Endothelial cell of umbilical vein (primary cell): Measurements from ENCODE around the gene MVB12B. TPM values are rescaled to one million over a fixed set of nuclear protein-coding genes. Genes with fewer than 3 reads are reported as not detected.

Experiments
- BruUV-seq: library from RNA; stranded (reverse); fragments of 400-500 nt; replicated peaks from 2 replicates; lab custom pipeline; 2021; lab: Mats Ljungman, UMichigan
- CTCF ChIA-PET: fragments of 300-600, 350-600 bp; sonication (Branson Sonifier 250); formaldehyde crosslinking; loops from one replicate; lab custom pipeline; 2021; ENCODE audit warnings: antibody characterized with exemption, inconsistent platforms; lab: Charles Lee
- POLR2A ChIA-PET: fragments of 300-600, 350-600 bp; sonication (Branson Sonifier 250); formaldehyde crosslinking; loops from one replicate; lab custom pipeline; 2021; ENCODE audit warnings: antibody characterized with exemption, inconsistent platforms; lab: Charles Lee
- DNase-seq: peaks from one replicate; pipeline ENCODE4 v3.0.0-alpha.2; 2011; ENCODE audit warnings: low read depth, low spot score
- FAIRE-seq: peaks from 2 replicates; lab custom pipeline; 2011; peaks lifted over from hg19 to GRCh38; lab: Jason Lieb, UNC
- H2AFZ ChIP-seq: 2 replicates; pipeline ENCODE4 v1.6.0; 2012; ENCODE audit warnings: low read depth, low read length, control low read depth, inconsistent platforms
- H3K27ac ChIP-seq: 2 replicates; pipeline ENCODE4 v1.5.1; 2011; ENCODE audit warnings: low read depth, mild to moderate bottlenecking, control low read depth, low read length, moderate library complexity; ENCODE audit not compliant: insufficient read depth
- H3K27me3 ChIP-seq, 2 experiments: 2 replicates each; pipeline versions ENCODE4 v1.6.0 to v1.6.1; 2011; ENCODE audit warnings: low read length in 2 of 2, mixed read lengths in 1 of 2; ENCODE audit not compliant: control insufficient read depth in 2 of 2, insufficient read depth in 2 of 2
- H3K36me3 ChIP-seq, 2 experiments: 2 replicates in 1 of 2; 3 replicates in 1 of 2; pipeline ENCODE4 v1.5.1; 2011; ENCODE audit warnings: low read length in 2 of 2, mild to moderate bottlenecking in 1 of 2, moderate library complexity in 1 of 2; ENCODE audit not compliant: control insufficient read depth in 2 of 2, insufficient read depth in 2 of 2; ENCODE audit errors: extremely low read depth in 1 of 2
- H3K4me1 ChIP-seq: 3 replicates; pipeline ENCODE4 v1.5.1; 2011; ENCODE audit warnings: mild to moderate bottlenecking, low read length; ENCODE audit not compliant: control insufficient read depth, insufficient read depth; ENCODE audit errors: extremely low read depth
- H3K4me2 ChIP-seq: 2 replicates; pipeline ENCODE4 v1.6.1; 2011; ENCODE audit warnings: low read length, control low read depth, mixed read lengths; ENCODE audit not compliant: insufficient read depth
- H3K4me3 ChIP-seq, 3 experiments: fragments of 200-600 bp in 1 of 3; sonication (generic), shearing (Covaris generic) in 1 of 3; replicated peaks in 1 of 3; 2 replicates each; pipeline ENCODE4 v1.5.1; 2011 to 2016; ENCODE audit warnings: control low read depth in 3 of 3, low read length in 3 of 3, mild to moderate bottlenecking in 2 of 3, inconsistent platforms in 1 of 3, low read depth in 1 of 3, moderate library complexity in 1 of 3; ENCODE audit not compliant: insufficient read depth in 1 of 3
- H3K79me2 ChIP-seq: 2 replicates; pipeline ENCODE4 v1.6.0; 2012; ENCODE audit warnings: low read length, inconsistent platforms; ENCODE audit not compliant: control insufficient read depth, insufficient read depth
- H3K9ac ChIP-seq: replicated peaks from 2 replicates; pipeline ENCODE3; 2011; ENCODE audit warnings: low read length, control low read depth; ENCODE audit not compliant: insufficient read depth; ENCODE audit errors: extremely low read depth
- H3K9me1 ChIP-seq: replicated peaks from 3 replicates; pipeline ENCODE4 v1.6.0; 2011; ENCODE audit warnings: mild to moderate bottlenecking, low read length; ENCODE audit not compliant: control insufficient read depth, insufficient read depth; ENCODE audit errors: extremely low read depth
- H3K9me3 ChIP-seq: replicated peaks from 2 replicates; pipeline ENCODE4 v1.5.1; 2012; ENCODE audit warnings: low read length, inconsistent platforms; ENCODE audit not compliant: control insufficient read depth, insufficient read depth
- H4K20me1 ChIP-seq: replicated peaks from 2 replicates; pipeline ENCODE3; 2011; ENCODE audit warnings: mild to moderate bottlenecking, low read length; ENCODE audit not compliant: control insufficient read depth, insufficient read depth; ENCODE audit errors: extremely low read depth
- CTCF ChIP-seq, 2 donors: IDR thresholded peaks; 1 replicate in 1 of 2; 2 replicates in 1 of 2; pipeline ENCODE4 v1.5.1; 2011; ENCODE audit warnings: low read length in 2 of 2, mild to moderate bottlenecking in 2 of 2, moderate library complexity in 2 of 2, control low read depth in 1 of 2, inconsistent platforms in 1 of 2, low read depth in 1 of 2; ENCODE audit not compliant: insufficient read depth in 1 of 2; ENCODE audit errors: extremely low read depth in 1 of 2
- EZH2 ChIP-seq: IDR thresholded peaks from 2 replicates; pipeline ENCODE4 v1.6.1; 2012; ENCODE audit warnings: borderline replicate concordance, low read depth, mild to moderate bottlenecking, moderate library complexity, low read length, inconsistent platforms; ENCODE audit not compliant: severe bottlenecking
- FOS ChIP-seq: IDR thresholded peaks from 2 replicates; pipeline ENCODE4 v1.6.1; 2011; ENCODE audit warnings: mild to moderate bottlenecking, low read length, moderate library complexity, borderline replicate concordance; ENCODE audit not compliant: insufficient read depth
- GATA2 ChIP-seq: IDR thresholded peaks from 2 replicates; pipeline ENCODE4 v1.7.0; 2011; ENCODE audit warnings: low read depth, mild to moderate bottlenecking, moderate library complexity, mixed read lengths, low read length; ENCODE audit not compliant: insufficient read length, insufficient read depth
- JUN ChIP-seq: IDR thresholded peaks from 2 replicates; pipeline ENCODE4 v1.6.1; 2011; ENCODE audit warnings: borderline replicate concordance, low read depth; ENCODE audit not compliant: insufficient read length, insufficient read depth
- MAX ChIP-seq: IDR thresholded peaks from 2 replicates; pipeline ENCODE4 v1.6.1; 2011; ENCODE audit not compliant: insufficient read depth, insufficient read length
- MYC ChIP-seq: IDR thresholded peaks from one replicate; pipeline ENCODE4 v1.6.1; 2011; ENCODE audit warnings: mild to moderate bottlenecking, low read depth, low read length
- POLR2A ChIP-seq: IDR thresholded peaks from 2 replicates; pipeline ENCODE4 v1.6.1; 2012; ENCODE audit warnings: low read depth, mild to moderate bottlenecking, control low read depth, low read length
- POLR2AphosphoS5 ChIP-seq: IDR thresholded peaks from 2 replicates; pipeline ENCODE4 v1.6.1; 2012; ENCODE audit warnings: low read depth, mild to moderate bottlenecking, control low read depth, low read length, moderate library complexity; ENCODE audit not compliant: insufficient read depth
- dilution Hi-C: fragments of 300-500 bp; cut with MboI; formaldehyde crosslinking; loops from one replicate; pipeline ENCODE4 v1.15.0; 2019; ENCODE audit warnings: low sequenced_read_pairs; ENCODE audit not compliant: extremely low pct_ligation_motif_present
- intact Hi-C: fragments of 100-400 bp; cut with micrococcal nuclease; formaldehyde crosslinking; loops from one replicate; pipeline ENCODE4 v1.10.0; 2022
- polyA plus RNA-seq, 4 experiments: library from polyadenylated mRNA; depleted of rRNA in 3 of 4; stranded (reverse) in 3 of 4; unstranded in 1 of 4; fragments of >200 nt; gene quantifications; 2 replicates each; pipeline versions ENCODE4 v1.2.1 to v1.2.3, GENCODE V29; 2011 to 2012; ENCODE audit warnings: missing spikeins in 1 of 4
- total RNA-seq: library from RNA; stranded (reverse); gene quantifications from 2 replicates; pipeline ENCODE4 v1.2.3, GENCODE V29; 2021

The MVB12B gene
- total and polyA plus RNA-seq, 2 donors (not counting 3 experiments of a cell fraction or from before 2014, with no cell fraction given), result 6.6 to 17.3 TPM

- H3K4me1 ChIP-seq, result no peaks in the 10 kb centered on the region
- no peak overlapping the region for H3K27ac ChIP-seq
- BruUV-seq, result no TSS peak
- dilution Hi-C loops, result no loop called here
- no peak overlapping the region for H2AFZ ChIP-seq
- ChIA-PET POLR2A (no interaction called here), CTCF (interaction anchor here (1.0 kb wide), 1 partner anchor 63 kb away, joined by 3 read pairs; no protein-coding TSS in a partner anchor)
- intact Hi-C loops, result no loop called here
- no peak overlapping the region for H3K4me2 ChIP-seq
- no peaks in the 10 kb centered on the region for H4K20me1 ChIP-seq
- no peaks in the 10 kb centered on the region for H3K27me3 ChIP-seq
- H3K79me2 ChIP-seq, result no peaks in the 10 kb centered on the region
- TF ChIP-seq MAX (no peak), GATA2 (no peak), JUN (no peak), EZH2 (no peak), POLR2AphosphoS5 (no peak), FOS (no peak), CTCF (IDR thresholded peaks at IDR 0.05; ENCODE audit: extremely low read depth in 1 of 2, insufficient read depth in 1 of 2, low read depth in 1 of 2, low read length in 2 of 2) (no peak), POLR2A (no peak), MYC (no peak)
- H3K36me3 ChIP-seq, result no peaks in the 10 kb centered on the region
- H3K9ac ChIP-seq, result no peak overlapping the region
- DNase-seq (no peak), FAIRE-seq (no peak)
- H3K9me3 ChIP-seq, result no peaks in the 10 kb centered on the region
- H3K4me3 ChIP-seq, result no peak overlapping the region
- no peaks in the 10 kb centered on the region for H3K9me1 ChIP-seq
Observed at GRCh38 chr9:126461608-126462007, 135.0 kb downstream of the MVB12B start.
